Measurements from ENCODE around the gene AKAP10. TPM values are rescaled to one million over a fixed set of nuclear protein-coding genes. Genes with fewer than 3 reads are reported as not detected.
"Not testable (repeated sequence)": the region's sequence is repeated elsewhere in the genome, so short reads cannot be mapped to it uniquely, and the experiment has no call there.

AKAP10 gene
- polyA plus RNA-seq, 4 donors, result 5.4 to 20.7 (median 7.2) TPM

- H3K4me3 ChIP-seq (ENCODE audit: low read depth in 1 of 3, low read length in 3 of 3), result no peak overlapping the region
- H3K36me3 ChIP-seq (ENCODE audit: control insufficient read depth in 3 of 3, insufficient read depth in 2 of 3, low read depth in 1 of 3, low read length in 3 of 3), result peaks cover 0 to 11% (median 0%) of the 10 kb centered on the region in 3 donors
- peaks cover 0 to 4% (median 0%) of the 10 kb centered on the region in 3 donors for H3K4me1 ChIP-seq (ENCODE audit: control insufficient read depth in 3 of 3, insufficient read depth in 2 of 3, low read depth in 1 of 3, low read length in 2 of 3)
- no peak for DNase-seq
- no peak overlapping the region for H3K27ac ChIP-seq (ENCODE audit: low read depth in 1 of 3, low read length in 2 of 3)
- WGBS, 3 donors, result 81 to 88% (median 86%) methylated on average over 3 of the region's 3 CpGs
- no peaks in the 10 kb centered on the region for H3K9me3 ChIP-seq (ENCODE audit: control insufficient read depth in 2 of 2, insufficient read depth in 1 of 2, low read depth in 1 of 2, low read length in 1 of 2)
- H3K27me3 ChIP-seq (ENCODE audit: control insufficient read depth in 3 of 3, insufficient read depth in 3 of 3, low read length in 3 of 3), result no peaks in the 10 kb centered on the region
- FAIRE-seq, result no peak
Measured at GRCh38 chr17:19865021-19865420, 112.6 kb downstream of the AKAP10 start.

- FAIRE-seq; H3K27ac ChIP-seq (ENCODE audit: low read depth in 1 of 3, low read length in 2 of 3); H3K27me3 ChIP-seq (ENCODE audit: control insufficient read depth in 3 of 3, insufficient read depth in 3 of 3, low read length in 3 of 3); H3K4me1 ChIP-seq (ENCODE audit: control insufficient read depth in 3 of 3, insufficient read depth in 2 of 3, low read depth in 1 of 3, low read length in 2 of 3); H3K4me3 ChIP-seq (ENCODE audit: low read depth in 1 of 3, low read length in 3 of 3); DNase-seq; H3K9me3 ChIP-seq (ENCODE audit: control insufficient read depth in 2 of 2, insufficient read depth in 1 of 2, low read depth in 1 of 2, low read length in 1 of 2): not testable (repeated sequence)
- peaks cover 0 to 26% (median 0%) of the 10 kb centered on the region in 3 donors for H3K36me3 ChIP-seq (ENCODE audit: control insufficient read depth in 3 of 3, insufficient read depth in 2 of 3, low read depth in 1 of 3, low read length in 3 of 3)
- 90 to 96% (median 95%) methylated on average over 9 of the region's 9 CpGs for WGBS, 3 donors
Measured at GRCh38 chr17:19860647-19861177, 116.9 kb downstream of the AKAP10 start.

- H3K36me3 ChIP-seq (ENCODE audit: control insufficient read depth in 3 of 3, insufficient read depth in 2 of 3, low read depth in 1 of 3, low read length in 3 of 3), result peaks cover 0 to 25% (median 0%) of the 10 kb centered on the region in 3 donors
- FAIRE-seq, result no peak
- 63 to 67% (median 65%) methylated on average over 2 of the region's 2 CpGs for WGBS, 3 donors
- no peaks in the 10 kb centered on the region for H3K9me3 ChIP-seq (ENCODE audit: control insufficient read depth in 2 of 2, insufficient read depth in 1 of 2, low read depth in 1 of 2, low read length in 1 of 2)
- H3K27me3 ChIP-seq (ENCODE audit: control insufficient read depth in 3 of 3, insufficient read depth in 3 of 3, low read length in 3 of 3), result no peaks in the 10 kb centered on the region
- H3K4me3 ChIP-seq (ENCODE audit: low read depth in 1 of 3, low read length in 3 of 3), result no peak overlapping the region
- no peak for DNase-seq
- H3K27ac ChIP-seq (ENCODE audit: low read depth in 1 of 3, low read length in 2 of 3), result no peak overlapping the region
- H3K4me1 ChIP-seq (ENCODE audit: control insufficient read depth in 3 of 3, insufficient read depth in 2 of 3, low read depth in 1 of 3, low read length in 2 of 3), result no peaks in the 10 kb centered on the region
Measured at GRCh38 chr17:19857640-19858039, 120.0 kb downstream of the AKAP10 start.

Other genes with a start within 250 kb of the AKAP10 start
- gene ALDH3A1, start 229.5 kb downstream of the AKAP10 start, polyA plus RNA-seq, result 1 to 10 TPM in 3 of 4 donors, under 1 TPM in 1; 0.92 to 5.8 (median 3.1) TPM
- gene ULK2, start 109.9 kb downstream of the AKAP10 start, polyA plus RNA-seq, result 10 to 100 TPM in 1 of 4 donors, 1 to 10 TPM in 3; 1.8 to 11.4 (median 3.5) TPM
- gene SPECC1, start 31.5 kb upstream of the AKAP10 start, polyA plus RNA-seq, result 10 to 100 TPM; 13.7 to 38.9 (median 32.8) TPM

All from small intestine (tissue), 7 donors.